Measurements from ENCODE around the gene SLC25A39.

Gene SLC25A39

DNA sequence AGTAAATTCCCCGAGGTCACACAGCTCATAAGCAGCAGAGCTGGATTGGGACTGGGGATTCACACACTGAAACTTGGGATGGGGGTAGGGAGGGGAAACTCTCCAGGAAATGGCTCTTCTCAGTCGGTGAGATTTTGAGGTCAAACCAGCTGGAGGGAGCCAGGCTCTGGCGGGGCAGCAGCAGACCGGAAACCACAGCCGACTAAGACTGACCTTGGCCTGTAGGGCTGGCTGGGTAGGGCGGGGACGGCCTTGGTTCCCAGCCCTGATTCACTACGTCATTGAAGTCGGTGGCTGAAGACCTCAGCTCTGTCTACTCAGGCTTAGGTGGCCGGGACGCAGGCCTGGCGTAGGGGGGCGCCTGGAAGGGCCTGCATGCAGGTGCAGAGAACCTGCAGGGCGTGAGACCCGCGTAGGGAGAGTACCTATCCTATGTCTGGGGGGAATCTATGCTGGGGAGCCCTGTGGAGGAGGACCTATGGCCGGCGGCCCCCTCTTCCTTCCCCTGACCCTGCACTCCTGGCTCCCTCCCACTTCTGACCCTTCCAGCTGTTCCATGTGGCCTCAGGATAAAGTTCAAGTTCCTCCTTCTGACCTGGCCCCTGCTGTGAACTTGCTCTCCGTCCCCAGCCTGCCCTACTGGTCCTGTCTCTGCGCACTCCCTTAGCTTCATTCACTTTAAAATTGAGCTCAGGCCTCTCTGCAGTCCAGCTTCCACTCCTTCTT, 44.8 kb downstream of the SLC25A39 start:
- Histone ChIP-seq H2AFZ (peak overlapping the region; percentile 64), H3K79me2 (no peaks in the 10 kb centered on the region), H3K4me2 (ENCODE audit: low read length) (no peak overlapping the region), H3K4me3 (ENCODE audit: low read depth, low read length) (no peak overlapping the region), H3K27me3 (ENCODE audit: control insufficient read depth, insufficient read depth, low read length) (no peaks in the 10 kb centered on the region), H3K4me1 (no peaks in the 10 kb centered on the region), H3K27ac (no peak overlapping the region), H3K36me3 (ENCODE audit: control insufficient read depth, insufficient read depth, low read length) (no peaks in the 10 kb centered on the region), H3K9me3 (ENCODE audit: control insufficient read depth, low read length) (no peaks in the 10 kb centered on the region), H3K9ac (no peak overlapping the region)
- TF ChIP-seq, protein P1, sequence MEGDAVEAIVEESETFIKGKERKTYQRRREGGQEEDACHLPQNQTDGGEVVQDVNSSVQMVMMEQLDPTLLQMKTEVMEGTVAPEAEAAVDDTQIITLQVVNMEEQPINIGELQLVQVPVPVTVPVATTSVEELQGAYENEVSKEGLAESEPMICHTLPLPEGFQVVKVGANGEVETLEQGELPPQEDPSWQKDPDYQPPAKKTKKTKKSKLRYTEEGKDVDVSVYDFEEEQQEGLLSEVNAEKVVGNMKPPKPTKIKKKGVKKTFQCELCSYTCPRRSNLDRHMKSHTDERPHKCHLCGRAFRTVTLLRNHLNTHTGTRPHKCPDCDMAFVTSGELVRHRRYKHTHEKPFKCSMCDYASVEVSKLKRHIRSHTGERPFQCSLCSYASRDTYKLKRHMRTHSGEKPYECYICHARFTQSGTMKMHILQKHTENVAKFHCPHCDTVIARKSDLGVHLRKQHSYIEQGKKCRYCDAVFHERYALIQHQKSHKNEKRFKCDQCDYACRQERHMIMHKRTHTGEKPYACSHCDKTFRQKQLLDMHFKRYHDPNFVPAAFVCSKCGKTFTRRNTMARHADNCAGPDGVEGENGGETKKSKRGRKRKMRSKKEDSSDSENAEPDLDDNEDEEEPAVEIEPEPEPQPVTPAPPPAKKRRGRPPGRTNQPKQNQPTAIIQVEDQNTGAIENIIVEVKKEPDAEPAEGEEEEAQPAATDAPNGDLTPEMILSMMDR (IDR thresholded peaks at IDR 0.05): no peak

DNA sequence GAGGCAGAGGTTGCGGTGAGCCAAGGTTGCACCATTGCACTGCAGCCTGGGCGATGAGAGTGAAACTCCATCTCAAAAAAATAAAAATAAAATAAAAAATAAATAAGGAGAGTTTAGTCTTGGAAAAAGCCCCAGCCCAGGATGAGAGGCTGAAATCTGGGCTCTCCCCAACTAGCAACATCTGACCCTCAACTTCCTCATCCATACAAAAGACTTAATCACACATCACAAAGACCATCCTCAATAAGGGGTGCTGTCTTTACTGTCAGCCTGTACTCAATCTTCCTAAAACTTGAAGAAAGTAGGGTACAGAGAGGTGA, 45.3 kb downstream of the SLC25A39 start:
- Histone ChIP-seq H3K4me3 (ENCODE audit: low read depth, low read length) (no peak overlapping the region), H2AFZ (peak overlapping the region; percentile 64), H3K9me3 (ENCODE audit: control insufficient read depth, low read length) (no peaks in the 10 kb centered on the region), H3K79me2 (no peaks in the 10 kb centered on the region), H3K27me3 (ENCODE audit: control insufficient read depth, insufficient read depth, low read length) (no peaks in the 10 kb centered on the region), H3K9ac (no peak overlapping the region), H3K36me3 (ENCODE audit: control insufficient read depth, insufficient read depth, low read length) (no peaks in the 10 kb centered on the region), H3K4me1 (no peaks in the 10 kb centered on the region), H3K27ac (no peak overlapping the region), H3K4me2 (ENCODE audit: low read length) (no peak overlapping the region)
- TF ChIP-seq, protein P1 (IDR thresholded peaks at IDR 0.05): no peak

DNA sequence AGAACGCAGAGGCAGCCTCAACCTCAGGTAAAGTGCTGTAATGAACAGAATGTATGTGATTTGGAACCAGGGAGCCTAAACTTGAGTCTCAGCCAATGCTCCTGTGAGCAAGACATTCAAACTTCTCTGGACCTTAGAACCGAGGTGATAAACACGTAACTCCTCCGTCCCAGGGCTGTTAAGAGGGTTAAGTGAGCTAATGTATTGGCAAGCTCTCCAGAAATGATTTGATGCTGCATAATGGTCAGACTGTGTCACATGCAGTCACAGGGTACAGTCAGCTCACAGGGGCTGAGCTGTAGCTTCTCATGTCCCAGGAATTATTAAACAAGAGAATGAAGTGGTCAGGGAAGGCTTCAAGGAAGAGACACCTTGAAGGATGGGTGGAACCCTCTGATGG, 46.6 kb downstream of the SLC25A39 start:
- H3K79me2 ChIP-seq: no peaks in the 10 kb centered on the region
- no peaks in the 10 kb centered on the region for H3K27me3 ChIP-seq (ENCODE audit: control insufficient read depth, insufficient read depth, low read length)
- H3K4me2 ChIP-seq (ENCODE audit: low read length): no peak overlapping the region
- no peaks in the 10 kb centered on the region for H3K36me3 ChIP-seq (ENCODE audit: control insufficient read depth, insufficient read depth, low read length)
- no peak overlapping the region for H3K27ac ChIP-seq
- no peak overlapping the region for H2AFZ ChIP-seq
- peaks cover 3% of the 10 kb centered on the region for H3K4me1 ChIP-seq
- no peaks in the 10 kb centered on the region for H3K9me3 ChIP-seq (ENCODE audit: control insufficient read depth, low read length)
- TF ChIP-seq, protein P1 (IDR thresholded peaks at IDR 0.05): no peak
- no peak overlapping the region for H3K4me3 ChIP-seq (ENCODE audit: low read depth, low read length)
- no peak overlapping the region for H3K9ac ChIP-seq

DNA sequence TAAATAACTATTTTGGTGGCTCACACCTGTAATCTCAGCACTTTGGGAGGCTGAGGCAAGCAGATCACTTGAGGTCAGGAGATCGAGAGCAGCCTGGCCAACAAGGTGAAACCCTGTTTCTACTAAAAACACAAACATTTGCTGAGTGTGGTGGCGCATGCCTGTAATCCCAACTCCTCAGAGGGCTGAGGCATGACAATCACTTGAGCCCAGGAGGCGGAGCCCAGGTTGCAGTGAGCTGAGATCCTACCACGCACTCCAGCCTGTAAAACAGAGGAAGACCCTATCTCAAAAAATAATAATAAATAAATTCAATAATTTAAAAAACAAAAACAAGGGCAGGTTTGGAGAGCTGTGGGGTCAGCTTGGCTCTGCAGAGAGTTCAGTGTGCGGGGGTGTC, 51.0 kb downstream of the SLC25A39 start:
- Histone ChIP-seq H3K27ac (no peak overlapping the region), H3K27me3 (ENCODE audit: control insufficient read depth, insufficient read depth, low read length) (no peaks in the 10 kb centered on the region), H2AFZ (peak overlapping the region; percentile 66), H3K9me3 (ENCODE audit: control insufficient read depth, low read length) (no peaks in the 10 kb centered on the region), H3K36me3 (ENCODE audit: control insufficient read depth, insufficient read depth, low read length) (no peaks in the 10 kb centered on the region), H3K9ac (no peak overlapping the region), H3K79me2 (no peaks in the 10 kb centered on the region), H3K4me2 (ENCODE audit: low read length) (no peak overlapping the region), H3K4me1 (peaks cover 3% of the 10 kb centered on the region), H3K4me3 (ENCODE audit: low read depth, low read length) (no peak overlapping the region)
- TF ChIP-seq, protein P1 (IDR thresholded peaks at IDR 0.05): no peak

DNA sequence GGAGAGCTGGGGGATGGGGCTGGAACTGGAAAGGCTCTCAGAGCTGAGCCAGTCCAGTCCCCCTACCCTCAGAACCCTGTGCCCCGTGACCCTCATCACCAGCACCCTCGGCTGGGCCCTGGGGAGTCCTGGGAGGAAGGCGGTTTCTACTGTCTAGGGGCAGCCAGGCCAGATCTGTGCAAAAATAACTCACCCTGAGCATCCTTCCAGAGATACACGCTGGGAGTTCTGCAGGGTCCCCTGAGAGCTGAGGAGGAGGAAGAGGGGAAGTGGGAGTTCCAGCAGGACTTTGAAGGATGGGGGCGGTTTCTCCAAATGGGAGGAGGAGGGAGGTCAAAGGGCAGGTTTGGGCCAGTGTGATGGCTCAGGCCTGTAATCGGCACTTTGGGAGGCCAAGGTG, 51.7 kb downstream of the SLC25A39 start:
- TF ChIP-seq, protein P1 (IDR thresholded peaks at IDR 0.05): no peak
- H3K27me3 ChIP-seq (ENCODE audit: control insufficient read depth, insufficient read depth, low read length): no peaks in the 10 kb centered on the region

More for the DNA sequence above, 51.7 kb downstream of the SLC25A39 start:
- Histone ChIP-seq H3K4me3 (ENCODE audit: low read depth, low read length) (no peak overlapping the region), H3K79me2 (no peaks in the 10 kb centered on the region), H3K9me3 (ENCODE audit: control insufficient read depth, low read length) (no peaks in the 10 kb centered on the region), H3K36me3 (ENCODE audit: control insufficient read depth, insufficient read depth, low read length) (no peaks in the 10 kb centered on the region), H3K9ac (no peak overlapping the region), H3K4me2 (ENCODE audit: low read length) (no peak overlapping the region), H3K27ac (no peak overlapping the region), H2AFZ (no peak overlapping the region), H3K4me1 (peaks cover 3% of the 10 kb centered on the region)

All from parathyroid adenoma (tissue), 2 donors.